Progenitor cell of endocrine pancreas (in vitro differentiated cells): ENCODE measurements around the gene CYP39A1. TPM values are rescaled to one million over a fixed set of nuclear protein-coding genes. Genes with fewer than 3 reads are reported as not detected.

Experiments used
- DNase-seq: peaks from one replicate; pipeline ENCODE4 v3.0.0; 2021; ENCODE audit warnings: low spot score; ENCODE audit not compliant: unreplicated experiment
- H3K27ac Mint-ChIP-seq: 2 replicates; pipeline ENCODE4 v1.8.0; 2021; ENCODE audit warnings: mild to moderate bottlenecking, moderate library complexity, mixed read lengths
- H3K27me3 Mint-ChIP-seq: 2 replicates; pipeline ENCODE4 v1.8.0; 2021; ENCODE audit warnings: mixed read lengths
- H3K36me3 Mint-ChIP-seq: 2 replicates; pipeline ENCODE4 v1.8.0; 2022; ENCODE audit warnings: mixed read lengths; ENCODE audit not compliant: insufficient read depth
- H3K4me1 Mint-ChIP-seq: 2 replicates; pipeline ENCODE4 v1.8.0; 2021; ENCODE audit warnings: low read depth, mixed read lengths
- H3K4me3 Mint-ChIP-seq: 2 replicates; pipeline ENCODE4 v1.8.0; 2021; ENCODE audit warnings: low read depth, mild to moderate bottlenecking, moderate library complexity, mixed read lengths
- H3K9me3 Mint-ChIP-seq: 2 replicates; pipeline ENCODE4 v1.8.0; 2021; ENCODE audit warnings: low read depth, mixed read lengths
- CTCF ChIP-seq: fragments of 200-600 bp; sonication (generic); IDR thresholded peaks from one replicate; pipeline ENCODE4 v1.5.0; 2021; ENCODE audit warnings: antibody characterized with exemption, mild to moderate bottlenecking; ENCODE audit not compliant: unreplicated experiment
- total RNA-seq: library from RNA; stranded (reverse); gene quantifications from 2 replicates; pipeline ENCODE4 v1.2.1, GENCODE V29; 2021

Gene CYP39A1
- total RNA-seq, 1 donor from 2014 or later: 10.3 TPM

GRCh38 chr6:46612645-46613044 is 40.0 kb downstream of the CYP39A1 start:
- Mint-ChIP-seq H3K4me3 (no peak overlapping the region), H3K36me3 (peaks cover 3% of the 10 kb centered on the region), H3K27ac (no peak overlapping the region), H3K27me3 (no peaks in the 10 kb centered on the region), H3K4me1 (no peaks in the 10 kb centered on the region), H3K9me3 (no peaks in the 10 kb centered on the region)
- no peak for TF ChIP-seq CTCF
- DNase-seq: no peak

GRCh38 chr6:46610862-46611553 is 41.6 kb downstream of the CYP39A1 start:
- no peaks in the 10 kb centered on the region for H3K4me1 Mint-ChIP-seq
- H3K27ac Mint-ChIP-seq: no peak overlapping the region
- H3K36me3 Mint-ChIP-seq: no peaks in the 10 kb centered on the region
- no peak overlapping the region for H3K4me3 Mint-ChIP-seq
- no peaks in the 10 kb centered on the region for H3K27me3 Mint-ChIP-seq
- TF ChIP-seq CTCF: no peak
- H3K9me3 Mint-ChIP-seq: no peaks in the 10 kb centered on the region
- no peak for DNase-seq

GRCh38 chr6:46606338-46606737 is 46.3 kb downstream of the CYP39A1 start:
- H3K9me3 Mint-ChIP-seq: no peaks in the 10 kb centered on the region
- no peak overlapping the region for H3K4me3 Mint-ChIP-seq
- no peaks in the 10 kb centered on the region for H3K4me1 Mint-ChIP-seq

GRCh38 chr6:46605091-46605797 is 47.4 kb downstream of the CYP39A1 start:
- Mint-ChIP-seq H3K9me3 (no peaks in the 10 kb centered on the region), H3K36me3 (no peaks in the 10 kb centered on the region), H3K4me3 (no peak overlapping the region), H3K4me1 (no peaks in the 10 kb centered on the region), H3K27me3 (no peaks in the 10 kb centered on the region), H3K27ac (no peak overlapping the region)
- no peak for TF ChIP-seq CTCF
- DNase-seq: no peak

More at GRCh38 chr6:46606338-46606737, 46.3 kb downstream of the CYP39A1 start:
- Mint-ChIP-seq H3K36me3 (no peaks in the 10 kb centered on the region), H3K27me3 (no peaks in the 10 kb centered on the region), H3K27ac (no peak overlapping the region)
- TF ChIP-seq CTCF: no peak
- no peak for DNase-seq

- peaks cover 14% of the 10 kb centered on the region for H3K36me3 Mint-ChIP-seq
- no peaks in the 10 kb centered on the region for H3K4me1 Mint-ChIP-seq
- TF ChIP-seq CTCF: no peak
- H3K4me3 Mint-ChIP-seq: no peak overlapping the region
- peaks cover 15% of the 10 kb centered on the region for H3K9me3 Mint-ChIP-seq
- H3K27me3 Mint-ChIP-seq: no peaks in the 10 kb centered on the region
- no peak overlapping the region for H3K27ac Mint-ChIP-seq
- DNase-seq: no peak
Measured at GRCh38 chr6:46598215-46598614, 54.4 kb downstream of the CYP39A1 start.
